HepG2 (cell line): ENCODE data around the gene CDCA5. TPM values are rescaled to one million over a fixed set of nuclear protein-coding genes. Genes with fewer than 3 reads are reported as not detected.

Experiments
- ARNTL ChIP-seq: sonication (generic); formaldehyde crosslinking; IDR thresholded peaks from 2 replicates; pipeline ENCODE4 v1.4.0; 2020; ENCODE audit warnings: mild to moderate bottlenecking, missing genetic modification reagents
- ASH2L ChIP-seq: fragments of 300-600, 200-600 bp; sonication (generic); IDR thresholded peaks from 2 replicates; pipeline ENCODE4 v1.7.0; 2017; ENCODE audit warnings: low read depth, mild to moderate bottlenecking, moderate library complexity, mixed read lengths, low read length; ENCODE audit not compliant: insufficient read length
- ATF7-NPFF ChIP-seq: sonication (generic); formaldehyde crosslinking; IDR thresholded peaks from 2 replicates; pipeline ENCODE4 v1.8.1; 2023; ENCODE audit warnings: mild to moderate bottlenecking, low read depth, missing genetic modification reagents, moderate library complexity
- CREM ChIP-seq, 2 experiments: sonication (generic) in 1 of 2; formaldehyde crosslinking in 1 of 2; IDR thresholded peaks; 2 replicates each; pipeline versions ENCODE4 v1.4.0 to v1.6.1; 2016 to 2020; ENCODE audit warnings: antibody characterized with exemption in 1 of 2, mild to moderate bottlenecking in 1 of 2, missing genetic modification reagents in 1 of 2
- DR1 ChIP-seq: sonication (generic); formaldehyde crosslinking; IDR thresholded peaks from 2 replicates; pipeline ENCODE4 v1.8.0; 2021; ENCODE audit warnings: mild to moderate bottlenecking, missing genetic modification reagents, inconsistent platforms
- EEA1 ChIP-seq: sonication (generic); formaldehyde crosslinking; IDR thresholded peaks from 2 replicates; pipeline ENCODE4 v1.5.1; 2020; ENCODE audit warnings: mild to moderate bottlenecking, missing genetic modification reagents, borderline replicate concordance
- HOXA9 ChIP-seq: sonication (generic); formaldehyde crosslinking; IDR thresholded peaks from 2 replicates; pipeline ENCODE4 v1.8.1; 2022; ENCODE audit warnings: missing genetic modification reagents, mild to moderate bottlenecking, moderate library complexity, borderline replicate concordance
- JDP2 ChIP-seq: sonication (generic); formaldehyde crosslinking; IDR thresholded peaks from 2 replicates; pipeline ENCODE4 v1.8.1; 2022; ENCODE audit warnings: missing genetic modification reagents, borderline replicate concordance
- LCORL ChIP-seq, 2 experiments: fragments of 450-650 bp in 1 of 2; sonication (generic) in 1 of 2; formaldehyde crosslinking in 1 of 2; IDR thresholded peaks; 2 replicates each; pipeline versions ENCODE4 v1.5.0 to v1.6.1; 2017 to 2020; ENCODE audit warnings: antibody characterized with exemption in 1 of 2, missing genetic modification reagents in 1 of 2
- MBD4 ChIP-seq: IDR thresholded peaks from 2 replicates; pipeline ENCODE4 v1.6.1; 2012; ENCODE audit warnings: low read length, inconsistent platforms, borderline replicate concordance
- NR2F6 ChIP-seq, 2 experiments: IDR thresholded peaks; 2 replicates each; pipeline ENCODE4 v1.6.1; 2016; ENCODE audit warnings: antibody characterized with exemption in 1 of 2, mild to moderate bottlenecking in 1 of 2
- PPARG ChIP-seq: conservative IDR thresholded peaks from 2 replicates; pipeline ENCODE4 v1.6.1; 2016; ENCODE audit warnings: missing biosample characterization, missing genetic modification reagents
- SIN3B ChIP-seq: fragments of 150-350 bp; IDR thresholded peaks from 2 replicates; pipeline ENCODE4 v1.6.1; 2014; ENCODE audit warnings: low read length
- STAT5B ChIP-seq: sonication (generic); formaldehyde crosslinking; IDR thresholded peaks from 2 replicates; pipeline ENCODE4 v1.4.0; 2020; ENCODE audit warnings: missing genetic modification reagents
- ZBTB20 ChIP-seq: sonication (generic); formaldehyde crosslinking; IDR thresholded peaks from 2 replicates; pipeline ENCODE4 v1.8.1; 2023; ENCODE audit warnings: missing genetic modification reagents, low read depth, mild to moderate bottlenecking, borderline replicate concordance
- ZNF280D ChIP-seq: sonication (generic); formaldehyde crosslinking; IDR thresholded peaks from 2 replicates; pipeline ENCODE4 v1.5.1; 2020; ENCODE audit warnings: mild to moderate bottlenecking, missing genetic modification reagents
- ZNF296 ChIP-seq: sonication (generic); formaldehyde crosslinking; conservative IDR thresholded peaks from 2 replicates; pipeline ENCODE4 v1.5.0; 2020; ENCODE audit warnings: mild to moderate bottlenecking, missing genetic modification reagents
- ZNF30 ChIP-seq: sonication (generic); formaldehyde crosslinking; IDR thresholded peaks from 2 replicates; pipeline ENCODE4 v1.5.0; 2020; ENCODE audit warnings: mild to moderate bottlenecking, missing genetic modification reagents
- ZNF607 ChIP-seq: sonication (generic); formaldehyde crosslinking; IDR thresholded peaks from 2 replicates; pipeline ENCODE4 v1.5.1; 2020; ENCODE audit warnings: missing genetic modification reagents, mild to moderate bottlenecking, borderline replicate concordance
- ZNF704 ChIP-seq: sonication (generic); formaldehyde crosslinking; IDR thresholded peaks from 2 replicates; pipeline ENCODE4 v1.8.1; 2023; ENCODE audit warnings: mild to moderate bottlenecking, inconsistent platforms, moderate library complexity, missing genetic modification reagents, borderline replicate concordance
- polyA plus RNA-seq, 8 experiments: library from polyadenylated mRNA; depleted of rRNA in 3 of 8; stranded (reverse) in 7 of 8; unstranded in 1 of 8; fragments of >200 nt; fragmentation: Illumina TruSeq in 4 of 8; extraction: Trizol in 4 of 8; gene quantifications; 2 replicates each; pipeline versions ENCODE4 v1.2.1 to v1.2.3, GENCODE V29; 2011 to 2016; ENCODE audit warnings: low read depth in 4 of 8, missing spikeins in 1 of 8, mixed read lengths in 1 of 8; ENCODE audit not compliant: insufficient read depth in 1 of 8
- total RNA-seq, 5 experiments: library from RNA; depleted of rRNA; stranded (reverse); fragments of >200 nt; fragmentation: Illumina TruSeq; extraction: Trizol; gene quantifications; 2 replicates each; pipeline ENCODE4 v1.2.3, GENCODE V29; 2016; ENCODE audit warnings: low read depth in 1 of 5
- TF ChIP-seq, protein P1 (sequence below): IDR thresholded peaks from 2 replicates; pipeline ENCODE4 v1.6.1; 2016; ENCODE audit warnings: mild to moderate bottlenecking
- TF ChIP-seq, protein P2 (sequence below): sonication (generic); formaldehyde crosslinking; IDR thresholded peaks from 2 replicates; pipeline ENCODE4 v1.8.0; 2022; ENCODE audit warnings: missing genetic modification reagents, low read depth, mild to moderate bottlenecking, borderline replicate concordance

CDCA5 gene
- total and polyA plus RNA-seq, 2 of the 13 experiments (the other 11 are each of a cell fraction or from before 2014, with no cell fraction given), result 13.5 to 50.6 TPM

DNA sequence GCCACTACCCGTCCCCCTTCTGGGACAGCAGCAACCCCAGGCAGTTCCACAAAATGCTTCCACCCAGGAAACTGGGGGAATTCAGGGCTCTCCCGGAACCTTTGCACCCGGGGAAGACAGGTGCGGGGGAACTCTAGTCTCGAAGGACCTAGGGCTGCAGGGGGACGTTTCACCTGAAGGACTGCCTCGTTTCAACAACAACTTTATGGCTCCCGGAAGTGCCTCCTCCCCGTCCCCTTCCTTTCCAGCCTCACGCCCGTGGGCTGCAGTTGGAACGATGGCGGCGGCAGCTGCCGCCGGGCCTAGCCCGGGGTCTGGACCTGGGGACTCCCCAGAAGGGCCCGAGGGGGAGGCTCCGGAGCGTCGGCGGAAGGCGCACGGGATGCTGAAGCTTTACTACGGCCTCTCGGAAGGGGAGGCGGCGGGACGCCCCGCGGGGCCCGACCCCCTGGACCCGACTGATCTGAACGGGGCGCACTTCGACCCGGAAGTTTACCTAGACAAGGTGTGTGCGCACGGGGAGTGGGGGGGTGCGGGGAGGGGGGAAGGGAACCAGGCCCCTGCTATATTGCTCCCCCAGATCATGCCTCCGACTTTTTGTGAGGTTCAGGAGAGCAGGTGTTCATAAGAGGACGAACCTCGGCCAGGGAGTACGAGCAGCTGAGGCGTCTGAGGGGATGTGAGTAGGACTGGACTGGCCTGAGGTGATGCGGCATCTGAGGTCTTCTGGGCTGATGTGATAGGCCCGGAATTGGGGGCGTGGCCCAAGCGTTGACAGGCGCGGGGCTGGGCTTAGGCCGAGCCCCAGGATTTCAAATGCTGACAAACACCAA lies 12.3 kb upstream of the CDCA5 start, which contains the start of gene VPS51 (continued):
- TF ChIP-seq ZNF30 (CRISPR knock-in tag) (no peak), ZNF607 (0 out of 2 replicates have a peak, but pooled peaks have one; percentile 24), SIN3B (peak; percentile 96), ZNF296 (CRISPR knock-in tag) (no peak), ARNTL (CRISPR knock-in tag) (peak; percentile 52; the same call in 1 of the 2 replicates), JDP2 (no peak), LCORL (IDR thresholded peaks at IDR 0.05) (no peak), LCORL (CRISPR knock-in tag; IDR thresholded peaks at IDR 0.05) (0 out of 2 replicates have a peak, but pooled peaks have one; percentile 25), PPARG (0 out of 2 replicates have a peak, but pooled peaks have one; percentile 40), ZNF280D (CRISPR knock-in tag) (no peak; the same call in 1 of the 2 replicates), ZNF704 (CRISPR knock-in tag) (no peak), ATF7-NPFF (CRISPR knock-in tag) (no peak; the same call in 1 of the 2 replicates), MBD4 (no peak), ZBTB20 (no peak), DR1 (CRISPR knock-in tag) (peak; percentile 35; the same call in 1 of the 2 replicates), ASH2L (peak; percentile 96), EEA1 (CRISPR knock-in tag) (no peak), NR2F6 (IDR thresholded peaks at IDR 0.05) (peak; percentile 59), NR2F6 (CRISPR knock-in tag; IDR thresholded peaks at IDR 0.05) (peak; percentile 77), CREM (IDR thresholded peaks at IDR 0.05) (peak; percentile 92), CREM (CRISPR knock-in tag; IDR thresholded peaks at IDR 0.05) (0 out of 2 replicates have a peak, but pooled peaks have one; percentile 32), HOXA9 (CRISPR knock-in tag) (no peak), STAT5B (0 out of 2 replicates have a peak, but pooled peaks have one; percentile 64)
- TF ChIP-seq, protein P1, sequence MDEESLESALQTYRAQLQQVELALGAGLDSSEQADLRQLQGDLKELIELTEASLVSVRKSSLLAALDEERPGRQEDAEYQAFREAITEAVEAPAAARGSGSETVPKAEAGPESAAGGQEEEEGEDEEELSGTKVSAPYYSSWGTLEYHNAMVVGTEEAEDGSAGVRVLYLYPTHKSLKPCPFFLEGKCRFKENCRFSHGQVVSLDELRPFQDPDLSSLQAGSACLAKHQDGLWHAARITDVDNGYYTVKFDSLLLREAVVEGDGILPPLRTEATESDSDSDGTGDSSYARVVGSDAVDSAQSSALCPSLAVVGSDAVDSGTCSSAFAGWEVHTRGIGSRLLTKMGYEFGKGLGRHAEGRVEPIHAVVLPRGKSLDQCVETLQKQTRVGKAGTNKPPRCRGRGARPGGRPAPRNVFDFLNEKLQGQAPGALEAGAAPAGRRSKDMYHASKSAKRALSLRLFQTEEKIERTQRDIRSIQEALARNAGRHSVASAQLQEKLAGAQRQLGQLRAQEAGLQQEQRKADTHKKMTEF (CRISPR knock-in tag), result peak; percentile 92
- TF ChIP-seq, protein P2, sequence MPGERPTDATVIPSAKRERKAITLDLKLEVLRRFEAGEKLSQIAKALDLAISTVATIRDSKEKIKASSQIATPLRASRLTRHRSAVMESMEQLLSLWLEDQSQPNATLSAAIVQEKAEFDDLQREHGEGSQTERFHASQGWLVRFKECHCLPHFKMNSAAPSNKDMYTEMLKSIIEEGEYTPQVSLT (CRISPR knock-in tag), result peak; percentile 36; the same call in 1 of the 2 replicates
